Non-pigmented ciliary epithelial cell (primary cell): Measurements from ENCODE around the gene SPECC1L.

Experiments
- DNase-seq: peaks from one replicate; pipeline ENCODE4 v3.0.0-alpha.2; 2010; ENCODE audit warnings: low read depth

SPECC1L gene

DNA sequence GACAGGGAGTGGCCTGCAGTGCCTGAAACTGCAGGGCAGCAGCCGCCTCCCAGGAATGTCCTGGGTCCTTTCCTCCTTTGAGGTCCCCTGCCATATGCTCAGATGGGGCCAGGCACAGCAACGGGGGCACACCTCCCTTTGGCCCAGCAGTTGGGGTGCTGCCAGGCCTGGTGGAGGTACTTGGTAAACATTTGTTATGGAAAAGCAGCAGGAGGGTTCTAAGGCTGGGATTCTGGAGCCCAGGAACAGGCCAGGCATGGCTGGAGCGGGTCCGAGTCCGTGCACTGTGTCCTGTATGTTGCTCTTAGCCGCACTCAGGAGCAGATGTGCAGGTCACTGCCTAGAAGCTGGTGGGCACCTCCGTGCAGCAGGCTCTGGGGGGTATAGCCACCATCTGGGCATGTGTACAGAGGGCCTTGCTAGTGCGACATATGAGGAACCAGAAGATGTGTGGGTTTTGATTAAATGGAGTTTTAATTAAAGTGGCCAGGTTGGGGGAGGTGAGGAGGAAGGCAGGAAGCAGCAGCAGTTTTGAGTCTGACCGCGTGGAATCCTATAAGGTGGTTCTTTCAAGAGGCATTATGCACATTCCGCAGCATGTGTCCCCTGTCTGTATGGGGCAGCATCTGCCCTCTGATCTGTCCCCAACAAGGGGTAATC is 158.2 kb downstream of the SPECC1L start:
- DNase-seq: no peak

GRCh38 chr22:24429411-24430365 is 159.1 kb downstream of the SPECC1L start:
- DNase-seq: no peak

DNA sequence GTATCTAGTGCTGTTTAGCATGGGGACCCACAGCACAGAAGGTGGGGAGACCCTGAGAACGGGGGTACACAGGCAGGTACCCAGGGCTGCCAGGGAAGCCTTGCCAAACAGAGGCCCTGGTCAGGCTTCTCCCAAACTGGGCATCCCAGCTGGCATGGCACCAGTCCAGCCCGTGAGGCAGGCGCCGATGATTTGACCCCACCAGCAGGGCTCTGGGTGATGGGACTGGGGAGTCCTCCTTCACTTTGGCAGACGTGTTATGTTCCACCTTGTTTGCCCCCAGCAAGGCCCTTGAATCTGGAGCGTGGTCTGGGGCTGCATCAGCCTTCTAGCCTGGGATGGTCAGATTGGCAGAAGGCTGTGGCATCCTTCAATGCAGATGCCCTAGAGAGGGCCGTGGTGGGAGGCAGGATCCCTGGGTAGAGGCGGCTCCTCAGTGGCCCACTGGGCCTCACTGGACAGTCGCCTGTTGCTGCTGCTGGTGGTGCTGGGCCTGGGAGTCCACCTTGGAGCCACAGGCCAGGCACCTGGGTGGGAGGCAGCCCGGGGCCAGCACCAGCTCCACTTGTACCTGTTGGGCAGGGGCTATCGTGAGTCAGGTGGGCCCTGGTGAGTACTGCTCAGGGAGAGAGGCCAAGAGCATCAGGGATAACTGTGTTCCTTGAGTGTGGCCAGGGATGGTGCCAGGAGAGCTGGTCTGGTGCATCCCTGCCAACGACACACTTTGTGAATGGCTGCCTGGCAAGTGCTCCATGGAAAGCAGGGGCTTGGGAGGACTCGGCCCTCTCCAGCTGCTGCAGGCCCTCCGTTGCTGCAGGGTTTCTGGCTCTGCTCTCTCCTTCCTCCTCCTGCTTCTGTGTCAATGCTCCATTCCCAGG is 160.0 kb downstream of the SPECC1L start:
- no peak for DNase-seq

DNA sequence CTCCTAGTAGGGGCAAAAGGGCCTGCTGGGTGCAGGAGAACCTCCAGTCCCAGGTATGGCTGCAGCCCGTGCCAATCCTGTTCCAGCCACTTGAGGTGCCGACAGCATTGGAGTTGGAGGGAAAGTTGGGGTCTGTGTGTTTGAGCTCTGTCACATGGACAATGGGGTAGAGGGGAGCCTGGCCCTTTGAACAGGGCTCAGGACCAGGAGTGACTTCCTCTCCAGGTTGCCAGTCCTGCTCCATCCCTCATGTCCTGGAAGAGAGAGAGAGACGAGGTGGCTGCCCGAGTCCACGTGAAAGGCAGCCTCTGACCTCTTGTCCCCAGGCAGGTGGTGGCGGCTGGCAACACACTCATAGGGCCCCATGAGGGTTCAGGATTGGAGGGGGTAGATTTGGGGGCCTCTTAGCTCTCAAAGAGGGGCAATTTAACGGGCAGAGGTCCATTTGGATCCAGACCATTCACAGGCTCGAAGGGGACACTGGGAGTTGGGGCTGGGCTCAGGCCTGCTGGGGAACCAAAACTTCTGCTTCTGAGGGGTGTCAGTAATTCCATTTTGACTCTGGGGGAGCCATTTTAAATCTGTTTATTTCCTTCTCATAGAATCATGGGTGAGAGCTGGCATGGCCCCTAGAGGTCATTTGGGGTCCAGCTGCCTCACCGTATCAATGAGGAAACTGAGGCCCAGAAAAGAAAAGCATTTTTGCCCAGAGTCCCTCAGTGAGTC is 160.8 kb downstream of the SPECC1L start:
- DNase-seq: no peak

DNA sequence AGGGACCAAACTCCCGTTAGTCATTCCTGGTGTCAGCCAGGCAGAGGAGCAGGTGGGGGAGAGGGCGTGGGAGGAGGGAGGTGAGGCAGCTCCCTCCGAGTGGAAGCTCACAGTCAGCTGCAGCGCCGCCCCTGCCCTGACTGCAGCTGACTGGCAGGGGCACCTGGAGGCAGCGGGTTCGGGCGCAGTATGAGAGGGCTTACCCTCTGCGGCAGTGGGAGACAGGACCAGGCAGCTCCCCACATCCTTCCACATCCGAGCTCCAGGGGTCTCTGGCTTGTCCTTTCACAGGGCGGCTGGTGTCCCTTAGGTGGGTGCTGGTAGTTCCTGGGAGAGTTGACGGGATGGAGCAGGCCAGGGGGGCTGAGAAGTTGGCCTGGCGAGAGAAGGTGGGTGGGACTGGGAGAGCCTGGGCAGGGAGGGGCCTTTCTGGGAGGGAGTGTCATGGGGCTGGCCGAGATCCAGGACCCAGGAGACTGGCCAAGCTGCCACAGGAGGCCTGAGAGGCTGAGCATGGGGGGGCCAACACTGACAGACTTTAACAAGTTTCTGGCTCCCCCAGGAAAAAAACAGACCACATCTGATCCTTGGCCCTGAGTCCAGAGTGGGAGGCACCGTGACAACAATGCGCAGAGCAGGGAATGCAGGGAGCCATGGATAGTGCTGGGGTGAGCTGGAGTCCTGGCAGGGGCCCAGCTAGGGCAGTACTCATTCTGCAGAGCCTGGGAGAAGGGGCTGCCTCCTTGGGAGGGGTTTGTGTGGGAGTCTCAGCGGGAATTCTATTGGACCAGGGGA is 161.6 kb downstream of the SPECC1L start:
- no peak for DNase-seq

GRCh38 chr22:24433001-24433827 is 162.6 kb downstream of the SPECC1L start:
- DNase-seq: no peak

DNA sequence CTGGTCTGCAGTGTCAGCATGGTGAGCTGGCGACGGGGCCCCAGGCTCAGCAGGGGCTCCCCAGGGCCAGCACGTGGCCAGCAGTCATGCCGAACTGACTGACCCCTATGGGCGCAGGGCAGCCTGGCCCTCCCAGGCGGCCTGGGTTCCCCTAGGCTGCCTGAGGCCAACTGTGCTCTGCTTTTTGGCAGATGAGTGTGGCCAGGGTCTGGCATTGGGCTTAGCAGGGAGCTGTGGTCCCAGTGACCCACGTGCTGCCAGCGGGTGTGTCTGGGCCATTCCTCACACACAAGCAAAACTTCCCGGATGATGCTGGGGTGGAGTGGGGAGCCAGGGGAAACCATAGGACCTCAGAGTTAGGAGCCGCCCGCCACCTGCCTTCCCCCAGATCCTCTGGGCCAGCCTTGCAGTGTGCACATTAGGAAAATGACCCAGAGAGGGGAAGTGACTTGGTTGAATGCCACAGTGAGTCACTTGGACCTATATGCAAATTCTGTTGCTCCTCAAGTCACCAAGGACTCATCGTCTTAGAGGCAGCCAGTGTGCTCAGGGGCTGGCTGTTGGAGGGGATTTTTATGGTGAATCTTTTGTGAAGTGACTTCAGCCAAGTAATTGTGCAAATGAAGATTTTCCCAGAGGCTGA is 163.3 kb downstream of the SPECC1L start:
- DNase-seq: no peak

GRCh38 chr22:24434471-24435322 is 164.1 kb downstream of the SPECC1L start:
- DNase-seq: no peak

- DNase-seq: no peak
These were observed 164.7 kb downstream of the SPECC1L start for GRCh38 chr22:24435323-24435645.

DNA sequence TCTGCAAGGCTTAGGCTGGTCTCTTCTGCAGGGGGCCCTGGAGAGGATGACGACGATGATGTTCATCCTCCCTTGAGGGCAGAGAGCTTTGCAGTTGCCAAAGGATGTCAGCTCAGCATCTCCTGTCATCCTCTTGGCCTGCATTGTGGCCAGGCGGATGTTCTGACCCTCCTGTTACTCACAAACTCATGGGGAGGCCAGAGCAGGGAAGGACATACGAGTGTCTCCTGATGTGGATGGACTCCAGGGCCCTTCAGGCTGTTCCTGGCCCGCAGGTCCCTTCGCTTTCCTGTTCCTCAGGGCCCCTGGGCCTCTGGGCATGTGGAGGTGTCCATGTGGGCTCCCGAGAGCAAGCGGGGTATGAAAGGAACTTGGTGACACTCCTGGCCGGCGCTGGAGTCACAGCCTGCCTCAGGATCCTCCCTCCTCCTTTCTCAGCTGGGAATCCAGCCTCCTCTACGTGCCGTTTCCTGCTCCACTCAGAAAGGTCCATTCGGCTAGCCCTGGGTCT is 165.3 kb downstream of the SPECC1L start:
- no peak for DNase-seq

- DNase-seq: no peak
These were observed 165.9 kb downstream of the SPECC1L start for GRCh38 chr22:24436553-24436952.

DNA sequence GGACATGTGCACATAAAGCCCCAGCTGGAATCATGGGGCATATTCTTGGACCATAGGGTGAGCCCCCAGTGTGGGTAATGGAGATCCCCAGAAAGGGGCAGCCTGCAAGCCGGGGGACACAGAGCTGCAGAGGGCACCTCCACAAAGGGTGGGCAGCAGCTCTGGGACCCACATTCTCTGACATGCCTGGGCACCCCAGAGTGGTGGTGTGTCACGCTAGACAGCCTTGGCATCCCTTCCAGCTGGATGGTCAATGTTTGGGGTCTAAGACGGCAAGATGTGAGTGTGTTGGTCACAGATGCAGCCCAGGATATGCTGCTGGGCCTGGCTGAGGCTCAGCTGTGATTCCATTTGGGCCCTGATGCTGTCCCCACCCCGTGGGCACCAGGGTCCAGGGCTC is 166.5 kb downstream of the SPECC1L start:
- DNase-seq: no peak

DNA sequence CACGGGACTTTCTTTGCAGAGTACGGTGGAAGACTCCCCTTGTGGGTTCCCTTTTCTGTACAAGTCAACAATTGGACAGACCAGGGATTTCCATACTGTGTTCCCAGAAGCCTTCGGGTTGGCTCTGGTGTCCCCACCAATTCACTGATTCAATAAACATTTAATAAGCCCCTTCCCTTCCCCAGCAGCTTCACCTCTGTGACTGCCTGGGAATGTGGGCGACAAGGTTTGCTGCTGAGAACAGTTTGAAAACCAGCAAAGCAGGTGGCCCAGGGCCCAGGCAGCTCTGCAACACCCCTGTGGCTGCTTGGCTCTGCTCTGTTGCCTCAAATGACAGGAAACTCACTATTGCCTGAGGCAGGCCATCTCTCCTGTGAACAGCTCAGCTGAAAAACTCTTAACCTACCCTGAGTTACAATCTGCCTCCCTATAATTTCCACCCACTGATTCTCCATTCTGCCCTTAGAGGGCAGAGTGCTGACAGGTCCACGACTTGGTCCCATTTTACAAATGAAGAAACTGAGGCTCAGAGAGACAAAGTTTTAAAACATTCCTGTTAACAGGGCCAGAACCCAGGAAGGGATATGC is 167.2 kb downstream of the SPECC1L start:
- DNase-seq: no peak

- no peak for DNase-seq
These were observed 169.7 kb downstream of the SPECC1L start for GRCh38 chr22:24440270-24440717.

DNA sequence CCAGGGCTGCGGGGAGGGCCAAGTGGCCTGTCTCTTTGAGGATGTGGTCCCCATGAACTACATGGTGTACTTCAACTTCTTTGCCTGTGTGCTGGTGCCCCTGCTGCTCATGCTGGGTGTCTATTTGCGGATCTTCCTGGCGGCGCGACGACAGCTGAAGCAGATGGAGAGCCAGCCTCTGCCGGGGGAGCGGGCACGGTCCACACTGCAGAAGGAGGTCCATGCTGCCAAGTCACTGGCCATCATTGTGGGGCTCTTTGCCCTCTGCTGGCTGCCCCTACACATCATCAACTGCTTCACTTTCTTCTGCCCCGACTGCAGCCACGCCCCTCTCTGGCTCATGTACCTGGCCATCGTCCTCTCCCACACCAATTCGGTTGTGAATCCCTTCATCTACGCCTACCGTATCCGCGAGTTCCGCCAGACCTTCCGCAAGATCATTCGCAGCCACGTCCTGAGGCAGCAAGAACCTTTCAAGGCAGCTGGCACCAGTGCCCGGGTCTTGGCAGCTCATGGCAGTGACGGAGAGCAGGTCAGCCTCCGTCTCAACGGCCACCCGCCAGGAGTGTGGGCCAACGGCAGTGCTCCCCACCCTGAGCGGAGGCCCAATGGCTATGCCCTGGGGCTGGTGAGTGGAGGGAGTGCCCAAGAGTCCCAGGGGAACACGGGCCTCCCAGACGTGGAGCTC is 170.2 kb downstream of the SPECC1L start:
- no peak for DNase-seq

DNA sequence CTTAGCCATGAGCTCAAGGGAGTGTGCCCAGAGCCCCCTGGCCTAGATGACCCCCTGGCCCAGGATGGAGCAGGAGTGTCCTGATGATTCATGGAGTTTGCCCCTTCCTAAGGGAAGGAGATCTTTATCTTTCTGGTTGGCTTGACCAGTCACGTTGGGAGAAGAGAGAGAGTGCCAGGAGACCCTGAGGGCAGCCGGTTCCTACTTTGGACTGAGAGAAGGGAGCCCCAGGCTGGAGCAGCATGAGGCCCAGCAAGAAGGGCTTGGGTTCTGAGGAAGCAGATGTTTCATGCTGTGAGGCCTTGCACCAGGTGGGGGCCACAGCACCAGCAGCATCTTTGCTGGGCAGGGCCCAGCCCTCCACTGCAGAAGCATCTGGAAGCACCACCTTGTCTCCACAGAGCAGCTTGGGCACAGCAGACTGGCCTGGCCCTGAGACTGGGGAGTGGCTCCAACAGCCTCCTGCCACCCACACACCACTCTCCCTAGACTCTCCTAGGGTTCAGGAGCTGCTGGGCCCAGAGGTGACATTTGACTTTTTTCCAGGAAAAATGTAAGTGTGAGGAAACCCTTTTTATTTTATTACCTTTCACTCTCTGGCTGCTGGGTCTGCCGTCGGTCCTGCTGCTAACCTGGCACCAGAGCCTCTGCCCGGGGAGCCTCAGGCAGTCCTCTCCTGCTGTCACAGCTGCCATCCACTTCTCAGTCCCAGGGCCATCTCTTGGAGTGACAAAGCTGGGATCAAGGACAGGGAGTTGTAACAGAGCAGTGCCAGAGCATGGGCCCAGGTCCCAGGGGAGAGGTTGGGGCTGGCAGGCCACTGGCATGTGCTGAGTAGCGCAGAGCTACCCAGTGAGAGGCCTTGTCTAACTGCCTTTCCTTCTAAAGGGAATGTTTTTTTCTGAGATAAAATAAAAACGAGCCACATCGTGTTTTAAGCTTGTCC is 171.0 kb downstream of the SPECC1L start:
- DNase-seq: no peak
